Measurements from ENCODE around the gene CCDC89. TPM values are rescaled to one million over a fixed set of nuclear protein-coding genes. Genes with fewer than 3 reads are reported as not detected.

Gene CCDC89
- total and polyA plus RNA-seq, 2 donors (not counting 1 experiment from before 2014, with no cell fraction given): not detected

GRCh38 chr11:85682330-85683305, 3.4 kb downstream of the CCDC89 start:
- peaks cover 9% of the 10 kb centered on the region for H3K27me3 Mint-ChIP-seq
- peak overlapping the region; percentile 31 to 72 for H3K27ac ChIP-seq (ENCODE audit: low read length in 2 of 2)
- no peaks in the 10 kb centered on the region for H4K20me1 ChIP-seq (ENCODE audit: control insufficient read depth, insufficient read depth, low read length, poor library complexity, severe bottlenecking)

GRCh38 chr11:85680897-85681296, 5.1 kb downstream of the CCDC89 start:
- no peak for ATAC-seq (ENCODE audit: low read depth)
- peaks cover 9% of the 10 kb centered on the region for H3K27me3 Mint-ChIP-seq
- intact Hi-C loops (cut with micrococcal nuclease): loop anchor here (5.0 kb wide), 1 partner anchor 54 kb away; the partner anchor contains the start of genes DLG2 and TMEM126B

More at GRCh38 chr11:85682330-85683305, 3.4 kb downstream of the CCDC89 start:
- ChIA-PET POLR2A (no interaction called here), CTCF (interaction anchor here (0.6 to 1.2 kb wide), 2 partner anchors 13 to 34 kb away, joined by 3 to 5 read pairs; no protein-coding TSS in a partner anchor)
- H3K4me3 ChIP-seq (ENCODE audit: control extremely low read depth in 1 of 5, extremely low read depth in 1 of 5, insufficient read depth in 1 of 5, low read depth in 2 of 5, low read length in 4 of 5): peak overlapping the region; percentile 62 to 96 (median 77)
- Mint-ChIP-seq H3K9me3 (ENCODE audit: insufficient read depth) (no peaks in the 10 kb centered on the region), H3K4me3 (peak overlapping the region; percentile 87), H3K4me1 (peaks cover 17% of the 10 kb centered on the region), H3K27ac (peak overlapping the region; percentile 85)
- 17% methylated on average over 30 of the region's 43 CpGs for WGBS (ENCODE audit: insufficient coverage)
- TF ChIP-seq EZH2 (IDR thresholded peaks at IDR 0.05; ENCODE audit: borderline replicate concordance, insufficient read depth, low read depth, low read length, poor library complexity, severe bottlenecking): no peak
- H3K4me1 ChIP-seq (ENCODE audit: control insufficient read depth in 2 of 2, insufficient read depth in 2 of 2, low read length in 2 of 2): peaks cover 0 to 4% of the 10 kb centered on the region in 2 donors
- peaks cover 3% of the 10 kb centered on the region for H3K79me2 ChIP-seq (ENCODE audit: control insufficient read depth, insufficient read depth, low read length)
- peaks cover 0 to 9% (median 0%) of the 10 kb centered on the region in 4 experiments for H3K27me3 ChIP-seq (replicated peaks in 1 of 4; ENCODE audit: control extremely low read depth in 1 of 4, control insufficient read depth in 3 of 4, insufficient read depth in 4 of 4, low read length in 3 of 4)
- intact Hi-C loops (cut with micrococcal nuclease): loop anchor here (1.0 to 5.0 kb wide), 2 partner anchors 17 to 55 kb away; partner anchors contain the start of genes CREBZF, DLG2 and TMEM126B
- peak overlapping the region; percentile 93 for H3K9ac ChIP-seq (ENCODE audit: low read length)
- ATAC-seq (ENCODE audit: low read depth): peak; percentile 95
- DNase-seq: peak; percentile 70
- no peaks in the 10 kb centered on the region for H3K9me3 ChIP-seq (ENCODE audit: control extremely low read depth in 1 of 3, control insufficient read depth in 2 of 3, insufficient read depth in 1 of 3, low read length in 2 of 3)
- H2AFZ ChIP-seq (ENCODE audit: insufficient read depth, low read depth, low read length, poor library complexity, severe bottlenecking): peak overlapping the region; percentile 99
- peak overlapping the region; percentile 95 for H3K4me2 ChIP-seq (replicated peaks; ENCODE audit: low read depth, low read length, poor library complexity, severe bottlenecking)
- H3K36me3 ChIP-seq (replicated peaks in 1 of 2; ENCODE audit: control extremely low read depth in 1 of 2, control insufficient read depth in 1 of 2, extremely low read depth in 1 of 2, insufficient read depth in 2 of 2, low read length in 1 of 2): no peaks in the 10 kb centered on the region

More at GRCh38 chr11:85680897-85681296, 5.1 kb downstream of the CCDC89 start:
- no peak overlapping the region for H3K4me2 ChIP-seq (replicated peaks; ENCODE audit: low read depth, low read length, poor library complexity, severe bottlenecking)
- DNase-seq: no peak
- ChIA-PET POLR2A (no interaction called here), CTCF (no interaction called here)
- peaks cover 0 to 4% of the 10 kb centered on the region in 2 donors for H3K4me1 ChIP-seq (ENCODE audit: control insufficient read depth in 2 of 2, insufficient read depth in 2 of 2, low read length in 2 of 2)
- TF ChIP-seq CTCF (IDR thresholded peaks at IDR 0.05) (no peak), EZH2 (IDR thresholded peaks at IDR 0.05; ENCODE audit: borderline replicate concordance, insufficient read depth, low read depth, low read length, poor library complexity, severe bottlenecking) (no peak)
- no peak overlapping the region for H3K27ac ChIP-seq (ENCODE audit: low read length in 2 of 2)
- no peak overlapping the region for H3K9ac ChIP-seq (ENCODE audit: low read length)
- H3K27ac Mint-ChIP-seq: no peak overlapping the region
- H3K36me3 ChIP-seq (replicated peaks in 1 of 2; ENCODE audit: control extremely low read depth in 1 of 2, control insufficient read depth in 1 of 2, extremely low read depth in 1 of 2, insufficient read depth in 2 of 2, low read length in 1 of 2): no peaks in the 10 kb centered on the region
- no peak overlapping the region for H2AFZ ChIP-seq (ENCODE audit: insufficient read depth, low read depth, low read length, poor library complexity, severe bottlenecking)
- H3K4me1 Mint-ChIP-seq: peaks cover 17% of the 10 kb centered on the region
- H3K79me2 ChIP-seq (ENCODE audit: control insufficient read depth, insufficient read depth, low read length): peaks cover 3% of the 10 kb centered on the region
- no peak overlapping the region for H3K4me3 Mint-ChIP-seq
- WGBS (ENCODE audit: insufficient coverage): 75% methylated on average over 1 of the region's 1 CpG
- H3K9me3 ChIP-seq (ENCODE audit: control extremely low read depth in 1 of 3, control insufficient read depth in 2 of 3, insufficient read depth in 1 of 3, low read length in 2 of 3): no peaks in the 10 kb centered on the region
- peaks cover 0 to 9% (median 0%) of the 10 kb centered on the region in 4 experiments for H3K27me3 ChIP-seq (replicated peaks in 1 of 4; ENCODE audit: control extremely low read depth in 1 of 4, control insufficient read depth in 3 of 4, insufficient read depth in 4 of 4, low read length in 3 of 4)
- no peak overlapping the region for H3K4me3 ChIP-seq (ENCODE audit: control extremely low read depth in 1 of 5, extremely low read depth in 1 of 5, insufficient read depth in 1 of 5, low read depth in 2 of 5, low read length in 4 of 5)
- H4K20me1 ChIP-seq (ENCODE audit: control insufficient read depth, insufficient read depth, low read length, poor library complexity, severe bottlenecking): no peaks in the 10 kb centered on the region
- no peaks in the 10 kb centered on the region for H3K9me3 Mint-ChIP-seq (ENCODE audit: insufficient read depth)
